ENCODE measurements around the gene HEXIM1. TPM values are rescaled to one million over a fixed set of nuclear protein-coding genes. Genes with fewer than 3 reads are reported as not detected.

The HEXIM1 gene
- total RNA-seq, 2 experiments from 2014 or later: 50.5 to 50.9 TPM

DNA sequence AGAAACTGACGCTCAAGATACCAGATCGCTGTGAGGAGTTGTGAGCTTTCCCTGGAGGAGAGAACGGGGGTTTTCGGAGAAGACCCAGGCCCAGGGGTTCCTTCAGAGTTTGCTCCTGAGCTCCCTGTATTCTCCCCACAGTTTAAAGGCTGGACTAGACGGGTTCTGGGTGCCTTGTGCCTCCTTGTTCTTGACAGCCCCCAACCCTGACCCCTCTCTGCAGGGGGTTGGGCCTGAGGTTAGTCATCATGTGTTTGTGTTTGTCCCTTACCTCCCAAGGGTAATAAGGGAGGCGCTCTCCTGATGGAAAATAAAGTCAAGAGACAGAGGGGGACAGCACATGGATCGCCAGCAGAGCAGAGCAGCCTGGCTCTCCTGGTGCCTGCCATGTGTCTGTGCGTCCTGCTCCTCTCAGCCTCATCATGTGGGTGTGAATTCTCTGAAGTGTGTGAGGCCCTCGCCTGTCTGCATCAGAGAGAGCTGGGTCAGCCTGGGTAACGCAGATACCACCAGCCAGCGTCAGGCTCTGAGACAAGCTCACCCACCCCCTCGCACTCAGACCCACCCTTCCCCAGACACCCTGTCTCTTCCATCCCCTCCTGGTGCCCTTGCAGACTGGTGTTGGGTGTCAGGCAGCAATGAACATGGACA is 22.1 kb downstream of the HEXIM1 start:
- H3K9me3 Mint-ChIP-seq: no peaks in the 10 kb centered on the region
- H3K4me1 ChIP-seq (ENCODE audit: insufficient read depth, low read length): peaks cover 23% of the 10 kb centered on the region
- no peak overlapping the region for H3K27ac ChIP-seq (ENCODE audit: low read depth in 1 of 2, low read length in 2 of 2)
- H3K4me3 ChIP-seq (ENCODE audit: low read length): no peak overlapping the region
- DNase-seq: peak in 1 of 14 experiments; percentile 20
- no peaks in the 10 kb centered on the region for H3K9me3 ChIP-seq (ENCODE audit: control insufficient read depth in 1 of 2, insufficient read depth in 1 of 2, low read length in 2 of 2)
- H3K36me3 ChIP-seq (ENCODE audit: insufficient read depth, low read length): no peaks in the 10 kb centered on the region
- intact Hi-C loops (cut with DNase I, micrococcal nuclease): no loop called here
- H3K27me3 Mint-ChIP-seq: no peaks in the 10 kb centered on the region
- ATAC-seq (ENCODE audit: poor library complexity): no peak
- H3K27ac Mint-ChIP-seq: peak overlapping the region; percentile 17
- CTCF ChIA-PET: no interaction called here
- POLR2A ChIA-PET: interaction anchor here (4.7 to 5.9 kb wide), 2 partner anchors 8 to 21 kb away, joined by 87 to 122 read pairs; partner anchors contain the start of genes HEXIM1 and HEXIM2
- no peak overlapping the region for H3K4me3 Mint-ChIP-seq
- H3K36me3 Mint-ChIP-seq (ENCODE audit: low read depth): no peaks in the 10 kb centered on the region
- peaks cover 26% of the 10 kb centered on the region for H3K4me1 Mint-ChIP-seq (ENCODE audit: low read depth)
- no peaks in the 10 kb centered on the region for H3K27me3 ChIP-seq (ENCODE audit: control insufficient read depth in 1 of 2, insufficient read depth in 2 of 2, low read length in 2 of 2)
- TF ChIP-seq, protein P1, sequence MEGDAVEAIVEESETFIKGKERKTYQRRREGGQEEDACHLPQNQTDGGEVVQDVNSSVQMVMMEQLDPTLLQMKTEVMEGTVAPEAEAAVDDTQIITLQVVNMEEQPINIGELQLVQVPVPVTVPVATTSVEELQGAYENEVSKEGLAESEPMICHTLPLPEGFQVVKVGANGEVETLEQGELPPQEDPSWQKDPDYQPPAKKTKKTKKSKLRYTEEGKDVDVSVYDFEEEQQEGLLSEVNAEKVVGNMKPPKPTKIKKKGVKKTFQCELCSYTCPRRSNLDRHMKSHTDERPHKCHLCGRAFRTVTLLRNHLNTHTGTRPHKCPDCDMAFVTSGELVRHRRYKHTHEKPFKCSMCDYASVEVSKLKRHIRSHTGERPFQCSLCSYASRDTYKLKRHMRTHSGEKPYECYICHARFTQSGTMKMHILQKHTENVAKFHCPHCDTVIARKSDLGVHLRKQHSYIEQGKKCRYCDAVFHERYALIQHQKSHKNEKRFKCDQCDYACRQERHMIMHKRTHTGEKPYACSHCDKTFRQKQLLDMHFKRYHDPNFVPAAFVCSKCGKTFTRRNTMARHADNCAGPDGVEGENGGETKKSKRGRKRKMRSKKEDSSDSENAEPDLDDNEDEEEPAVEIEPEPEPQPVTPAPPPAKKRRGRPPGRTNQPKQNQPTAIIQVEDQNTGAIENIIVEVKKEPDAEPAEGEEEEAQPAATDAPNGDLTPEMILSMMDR (IDR thresholded peaks at IDR 0.05): no peak

DNA sequence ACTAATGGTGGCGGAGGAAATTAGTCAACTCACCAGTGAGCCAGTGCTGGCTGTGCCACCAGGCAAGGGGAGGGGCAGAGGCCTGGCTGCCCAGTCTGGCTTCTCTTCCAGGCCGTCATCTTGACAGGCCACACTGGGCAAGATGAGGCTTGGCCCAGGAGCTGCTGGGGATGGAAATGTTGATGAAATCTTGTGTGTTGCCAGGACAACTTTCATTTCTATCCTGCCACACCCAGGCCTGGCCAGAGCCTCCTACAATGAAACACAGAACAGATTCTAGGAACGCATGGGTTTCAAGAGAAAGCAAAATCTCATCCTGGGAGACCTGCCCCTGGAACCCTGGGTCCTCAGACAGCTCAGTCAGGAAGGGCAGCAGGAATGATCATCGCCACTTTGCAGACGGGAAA is 22.7 kb downstream of the HEXIM1 start:
- Mint-ChIP-seq H3K4me3 (no peak overlapping the region), H3K4me1 (ENCODE audit: low read depth) (peaks cover 26% of the 10 kb centered on the region), H3K36me3 (ENCODE audit: low read depth) (no peaks in the 10 kb centered on the region), H3K9me3 (no peaks in the 10 kb centered on the region), H3K27ac (peak overlapping the region; percentile 17), H3K27me3 (no peaks in the 10 kb centered on the region)
- no peak for ATAC-seq (ENCODE audit: poor library complexity)
- no peaks in the 10 kb centered on the region for H3K9me3 ChIP-seq (ENCODE audit: control insufficient read depth in 1 of 2, insufficient read depth in 1 of 2, low read length in 2 of 2)
- no peak overlapping the region for H3K27ac ChIP-seq (ENCODE audit: low read depth in 1 of 2, low read length in 2 of 2)
- TF ChIP-seq, protein P1 (IDR thresholded peaks at IDR 0.05): no peak
- H3K27me3 ChIP-seq (ENCODE audit: control insufficient read depth in 1 of 2, insufficient read depth in 2 of 2, low read length in 2 of 2): no peaks in the 10 kb centered on the region
- ChIA-PET POLR2A (interaction anchor here (4.7 to 5.9 kb wide), 2 partner anchors 8 to 22 kb away, joined by 87 to 122 read pairs; partner anchors contain the start of genes HEXIM1 and HEXIM2), CTCF (interaction anchor here (1.3 kb wide), 1 partner anchor 27 kb away, joined by 4 read pairs; no protein-coding TSS in a partner anchor)
- peak in 1 of 14 experiments; percentile 45 for DNase-seq
- intact Hi-C loops (cut with DNase I, micrococcal nuclease): no loop called here
- peaks cover 23% of the 10 kb centered on the region for H3K4me1 ChIP-seq (ENCODE audit: insufficient read depth, low read length)
- H3K4me3 ChIP-seq (ENCODE audit: low read length): no peak overlapping the region
- no peaks in the 10 kb centered on the region for H3K36me3 ChIP-seq (ENCODE audit: insufficient read depth, low read length)

DNA sequence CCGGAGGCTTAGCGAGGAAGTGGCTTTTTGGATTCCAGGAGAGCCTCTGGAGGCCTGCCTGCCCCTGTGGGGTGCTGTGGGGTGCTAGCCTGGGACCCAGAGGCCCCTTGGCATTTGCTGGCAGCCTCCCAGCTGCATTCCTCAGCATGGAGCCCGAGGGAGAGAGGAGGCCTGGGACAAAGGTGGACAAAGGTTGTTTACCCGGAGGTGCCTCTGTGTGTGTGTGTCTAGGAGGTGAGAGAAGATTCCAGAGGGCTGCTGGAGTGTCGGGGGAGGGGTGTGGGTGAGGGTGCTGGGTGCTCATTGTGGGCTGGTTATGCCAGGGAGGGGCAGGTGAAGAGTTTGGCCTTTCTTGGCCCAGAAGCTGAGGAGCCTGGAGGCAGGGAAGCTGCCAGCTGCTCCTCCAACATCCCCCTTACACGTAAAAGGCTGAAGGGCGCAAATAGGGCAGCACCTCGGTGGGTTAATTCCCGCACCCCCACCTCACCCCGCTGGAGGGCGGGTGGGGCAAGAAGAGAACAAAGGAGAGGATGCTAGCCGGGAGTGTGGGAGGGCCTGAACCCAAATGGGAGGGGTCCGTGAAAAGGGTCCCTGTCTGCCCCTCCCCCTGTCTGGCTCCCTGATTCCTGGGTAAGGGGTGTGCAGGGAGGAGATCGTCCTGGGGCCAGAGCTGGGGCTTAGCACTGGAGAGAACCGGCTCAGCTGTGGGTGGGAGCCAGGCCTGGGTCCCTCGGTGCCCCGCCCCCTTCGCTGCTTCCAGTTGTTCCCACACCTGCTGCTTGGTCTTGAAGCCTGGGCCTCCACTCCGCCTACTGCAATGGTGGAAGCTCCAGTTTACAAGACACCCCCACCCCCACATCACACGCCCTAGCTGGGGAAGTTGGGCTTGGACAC is 23.3 kb downstream of the HEXIM1 start:
- CTCF ChIA-PET: interaction anchor here (1.2 to 2.3 kb wide), 3 partner anchors 20 to 36 kb away, joined by 4 to 13 read pairs (median 5); partner anchors contain the start of gene ACBD4
- Mint-ChIP-seq H3K27me3 (no peaks in the 10 kb centered on the region), H3K9me3 (no peaks in the 10 kb centered on the region), H3K27ac (peak overlapping the region; percentile 76), H3K36me3 (ENCODE audit: low read depth) (no peaks in the 10 kb centered on the region), H3K4me1 (ENCODE audit: low read depth) (peaks cover 26% of the 10 kb centered on the region), H3K4me3 (peak overlapping the region; percentile 83)
- TF ChIP-seq, protein P1 (IDR thresholded peaks at IDR 0.05): no peak
- peak overlapping the region; percentile 45 for H3K4me3 ChIP-seq (ENCODE audit: low read length)
- peak in 1 of 14 experiments; percentile 25 for DNase-seq
- POLR2A ChIA-PET: interaction anchor here (0.8 to 5.9 kb wide), 4 partner anchors 9 to 22 kb away, joined by 3 to 122 read pairs (median 50); partner anchors contain the start of genes HEXIM1 and HEXIM2
- no peak for ATAC-seq (ENCODE audit: poor library complexity)
- intact Hi-C loops (cut with DNase I, micrococcal nuclease): loop anchor here in 1 of 2 experiments (2.0 kb wide), 1 partner anchor 19 kb away; no protein-coding TSS in a partner anchor
- H3K27me3 ChIP-seq (ENCODE audit: control insufficient read depth in 1 of 2, insufficient read depth in 2 of 2, low read length in 2 of 2): no peaks in the 10 kb centered on the region
- peaks cover 23% of the 10 kb centered on the region for H3K4me1 ChIP-seq (ENCODE audit: insufficient read depth, low read length)
- no peaks in the 10 kb centered on the region for H3K36me3 ChIP-seq (ENCODE audit: insufficient read depth, low read length)
- no peaks in the 10 kb centered on the region for H3K9me3 ChIP-seq (ENCODE audit: control insufficient read depth in 1 of 2, insufficient read depth in 1 of 2, low read length in 2 of 2)
- no peak overlapping the region for H3K27ac ChIP-seq (ENCODE audit: low read depth in 1 of 2, low read length in 2 of 2)

All from CD4-positive, alpha-beta T cell (primary cell).